CD4-positive, alpha-beta memory T cell (primary cell): ENCODE data around the gene CEND1. TPM values are rescaled to one million over a fixed set of nuclear protein-coding genes. Genes with fewer than 3 reads are reported as not detected.

Source experiments
- CTCF ChIA-PET: fragments of 350-600 bp; sonication (Branson Sonifier 250); formaldehyde crosslinking; loops from one replicate; lab custom pipeline; 2021; ENCODE audit warnings: inconsistent platforms; ENCODE audit not compliant: partially characterized antibody; lab: Charles Lee
- POLR2A ChIA-PET: fragments of 350-600 bp; sonication (Branson Sonifier 250); formaldehyde crosslinking; loops from one replicate; lab custom pipeline; 2021; ENCODE audit not compliant: partially characterized antibody; lab: Charles Lee
- DNase-seq, 5 donors: peaks; one replicate each; pipeline versions ENCODE4 v3.0.0 to v3.0.0-alpha.2; 2020 to 2022; ENCODE audit warnings: mixed read lengths in 1 of 5
- H3K27ac ChIP-seq: one replicate; pipeline ENCODE4 v1.7.0; 2013; ENCODE audit warnings: low read depth, low read length
- H3K27me3 ChIP-seq: 2 replicates; pipeline ENCODE4 v1.7.0; 2013; ENCODE audit warnings: mild to moderate bottlenecking, low read length, moderate library complexity; ENCODE audit not compliant: insufficient read depth
- H3K36me3 ChIP-seq: 2 replicates; pipeline ENCODE4 v1.7.0; 2013; ENCODE audit warnings: mild to moderate bottlenecking, low read length, moderate library complexity; ENCODE audit not compliant: insufficient read depth
- H3K4me1 ChIP-seq: 2 replicates; pipeline ENCODE4 v1.7.0; 2013; ENCODE audit warnings: mild to moderate bottlenecking, low read length, moderate library complexity; ENCODE audit not compliant: insufficient read depth
- H3K4me3 ChIP-seq, 2 donors: one replicate each; pipeline ENCODE4 v1.7.0; 2013; ENCODE audit warnings: low read length in 2 of 2, mild to moderate bottlenecking in 1 of 2
- H3K9me3 ChIP-seq, 2 donors: one replicate each; pipeline ENCODE4 v1.7.0; 2013; ENCODE audit warnings: low read length in 2 of 2, control low read depth in 1 of 2; ENCODE audit not compliant: control insufficient read depth in 1 of 2
- H3K27ac Mint-ChIP-seq, 7 donors: one replicate each; pipeline ENCODE4 v1.8.0; 2020 to 2021; ENCODE audit warnings: mixed read lengths in 7 of 7, mild to moderate bottlenecking in 6 of 7, inconsistent platforms in 3 of 7, moderate library complexity in 3 of 7
- H3K27me3 Mint-ChIP-seq, 2 donors: one replicate each; pipeline ENCODE4 v1.8.0; 2020 to 2021; ENCODE audit warnings: mixed read lengths in 2 of 2
- H3K36me3 Mint-ChIP-seq, 2 donors: one replicate each; pipeline ENCODE4 v1.8.0; 2020 to 2021; ENCODE audit warnings: mixed read lengths in 2 of 2, inconsistent platforms in 1 of 2, mild to moderate bottlenecking in 1 of 2
- H3K4me1 Mint-ChIP-seq, 4 donors: one replicate each; pipeline ENCODE4 v1.8.0; 2020 to 2021; ENCODE audit warnings: mixed read lengths in 4 of 4, mild to moderate bottlenecking in 1 of 4
- H3K4me3 Mint-ChIP-seq, 8 donors: one replicate each; pipeline ENCODE4 v1.8.0; 2020 to 2021; ENCODE audit warnings: mixed read lengths in 8 of 8, mild to moderate bottlenecking in 7 of 8, moderate library complexity in 6 of 8, inconsistent platforms in 3 of 8
- H3K9me3 Mint-ChIP-seq, 8 donors: one replicate each; pipeline ENCODE4 v1.8.0; 2020 to 2021; ENCODE audit warnings: mixed read lengths in 8 of 8, mild to moderate bottlenecking in 5 of 8, inconsistent platforms in 3 of 8, moderate library complexity in 1 of 8
- intact Hi-C: fragments of 100-400 bp; cut with micrococcal nuclease; formaldehyde crosslinking; loops from one replicate; pipeline ENCODE4 v1.15.1; 2023
- polyA plus RNA-seq, 2 donors: library from polyadenylated mRNA; unstranded; fragments of 300-500 nt; fragmentation: Illumina TruSeq; gene quantifications; one replicate each; pipeline ENCODE4 v1.2.3, GENCODE V29; 2021
- total RNA-seq, 2 experiments: library from RNA; stranded (reverse); gene quantifications; one replicate each; pipeline ENCODE4 v1.2.3, GENCODE V29; 2021

CEND1 gene
- total and polyA plus RNA-seq, 4 experiments from 2014 or later = 0.19 TPM; not detected in 3

DNA sequence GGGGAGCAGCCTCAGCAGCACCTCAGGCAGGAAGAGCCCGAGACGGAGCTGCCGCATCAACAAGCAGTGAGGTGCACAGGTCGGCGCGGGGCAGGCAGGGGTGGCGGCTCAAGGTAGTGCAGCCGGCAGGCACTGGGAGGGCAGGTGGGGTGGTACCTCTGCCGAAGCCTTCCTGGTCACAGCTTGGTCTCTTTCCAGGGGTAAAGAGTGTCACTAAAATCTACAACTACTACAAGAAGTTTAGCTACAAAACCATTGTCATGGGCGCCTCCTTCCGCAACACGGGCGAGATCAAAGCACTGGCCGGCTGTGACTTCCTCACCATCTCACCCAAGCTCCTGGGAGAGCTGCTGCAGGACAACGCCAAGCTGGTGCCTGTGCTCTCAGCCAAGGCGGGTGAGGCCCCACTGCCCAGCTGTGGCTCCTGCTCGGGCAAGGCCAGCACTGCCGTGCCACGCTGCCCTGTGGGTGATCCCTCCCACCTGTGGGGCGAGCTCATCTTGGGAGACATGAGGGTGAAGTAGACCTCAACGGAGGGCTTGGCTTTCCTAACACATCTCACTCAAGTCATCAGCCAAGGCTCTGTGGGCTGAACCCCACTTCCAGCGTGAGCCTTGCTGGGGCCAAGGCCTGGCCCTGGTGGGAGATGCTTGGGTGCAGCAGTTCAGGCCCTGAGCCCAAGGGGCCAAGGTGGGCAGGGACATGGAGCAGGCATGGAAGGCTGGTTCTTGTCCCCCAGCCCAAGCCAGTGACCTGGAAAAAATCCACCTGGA is 26.2 kb downstream of the CEND1 start:
- peaks cover 42% of the 10 kb centered on the region for H3K36me3 ChIP-seq
- intact Hi-C loops = loop anchor here (5.0 kb wide), 1 partner anchor 34 kb away; the partner anchor contains the start of gene SLC25A22
- no peak overlapping the region for H3K27ac Mint-ChIP-seq

DNA sequence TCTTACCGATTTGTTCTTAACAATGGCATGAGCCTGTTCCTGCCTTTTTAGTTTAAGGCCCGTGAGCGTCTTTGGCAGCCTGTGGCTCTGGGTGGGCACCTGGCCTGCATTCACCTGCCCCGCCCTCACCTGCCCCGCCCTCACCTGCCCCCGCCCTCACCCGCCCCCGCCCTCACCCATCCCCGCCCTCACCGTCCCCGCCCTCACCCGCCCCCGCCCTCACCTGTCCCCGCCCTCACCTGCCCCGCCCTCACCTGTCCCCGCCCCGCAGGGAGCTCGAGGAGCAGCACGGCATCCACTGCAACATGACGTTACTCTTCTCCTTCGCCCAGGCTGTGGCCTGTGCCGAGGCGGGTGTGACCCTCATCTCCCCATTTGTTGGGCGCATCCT is 26.8 kb downstream of the CEND1 start:
- CTCF ChIA-PET = interaction anchor here (1.1 to 2.2 kb wide), 4 partner anchors 11 to 36 kb away, joined by 3 to 7 read pairs (median 6); partner anchors contain the start of gene TALDO1
- intact Hi-C loops = loop anchor here (5.0 kb wide), 1 partner anchor 34 kb away; the partner anchor contains the start of gene SLC25A22
- Mint-ChIP-seq H3K4me3 (no peak overlapping the region), H3K27me3 (no peaks in the 10 kb centered on the region), H3K27ac (no peak overlapping the region), H3K36me3 (peaks cover 7 to 47% of the 10 kb centered on the region in 2 donors), H3K4me1 (no peaks in the 10 kb centered on the region), H3K9me3 (no peaks in the 10 kb centered on the region)
- Histone ChIP-seq H3K9me3 (no peaks in the 10 kb centered on the region), H3K4me3 (no peak overlapping the region), H3K27me3 (no peaks in the 10 kb centered on the region), H3K4me1 (no peaks in the 10 kb centered on the region), H3K27ac (no peak overlapping the region), H3K36me3 (peaks cover 43% of the 10 kb centered on the region)
- POLR2A ChIA-PET = interaction anchor here (1.6 kb wide), 1 partner anchor 209 kb away, joined by 4 read pairs; no protein-coding TSS in a partner anchor
- no peak for DNase-seq

More for the DNA sequence above, 26.2 kb downstream of the CEND1 start:
- Histone ChIP-seq H3K4me3 (no peak overlapping the region), H3K9me3 (no peaks in the 10 kb centered on the region), H3K4me1 (no peaks in the 10 kb centered on the region), H3K27me3 (no peaks in the 10 kb centered on the region), H3K27ac (no peak overlapping the region)
- Mint-ChIP-seq H3K9me3 (no peaks in the 10 kb centered on the region), H3K27me3 (no peaks in the 10 kb centered on the region), H3K4me1 (no peaks in the 10 kb centered on the region), H3K36me3 (peaks cover 7 to 45% of the 10 kb centered on the region in 2 donors), H3K4me3 (no peak overlapping the region)
- DNase-seq = no peak
- POLR2A ChIA-PET = interaction anchor here (0.9 to 1.6 kb wide), 2 partner anchors 14 to 210 kb away, joined by 3 to 4 read pairs; no protein-coding TSS in a partner anchor
- CTCF ChIA-PET = interaction anchor here (1.0 to 2.2 kb wide), 9 partner anchors 10 to 210 kb away, joined by 3 to 7 read pairs (median 3); partner anchors contain the start of genes TALDO1 and TMEM80

DNA sequence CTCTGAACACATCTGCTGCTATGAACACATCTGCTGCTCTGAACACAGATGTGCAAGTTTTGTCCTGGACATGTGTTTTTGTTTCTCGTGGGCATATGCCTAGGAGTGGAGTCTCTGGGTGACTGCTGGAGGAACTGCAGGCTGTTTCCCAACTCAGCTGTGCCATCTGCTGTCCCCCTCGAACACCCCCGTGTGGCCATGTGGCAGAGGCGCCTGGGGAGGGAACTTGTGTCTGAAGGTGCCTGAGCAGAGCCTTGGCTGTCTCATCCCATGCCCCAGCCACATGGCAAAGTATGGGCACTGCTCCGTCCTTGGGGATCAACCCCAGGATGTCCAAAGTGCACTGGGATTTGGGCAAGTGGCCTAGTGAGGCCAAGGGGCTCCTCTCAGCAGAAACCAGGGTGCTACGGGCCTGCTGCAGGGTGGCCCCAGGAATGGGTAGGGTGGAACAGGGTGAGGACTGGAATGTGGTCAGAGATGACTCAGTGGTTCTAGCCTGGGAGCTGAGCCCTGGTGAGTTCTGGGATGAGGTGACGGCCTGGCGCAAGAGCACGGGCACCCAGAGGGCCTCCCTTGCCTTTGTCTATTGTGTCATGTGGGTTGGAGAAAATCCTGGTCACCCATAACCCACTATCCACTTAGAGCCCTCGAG is 27.3 kb downstream of the CEND1 start:
- Mint-ChIP-seq H3K4me1 (no peaks in the 10 kb centered on the region), H3K9me3 (no peaks in the 10 kb centered on the region), H3K36me3 (peaks cover 10 to 49% of the 10 kb centered on the region in 2 donors), H3K27ac (peak overlapping the region in 3 of 7 donors; percentile 36 to 74 (median 68)), H3K27me3 (no peaks in the 10 kb centered on the region), H3K4me3 (no peak overlapping the region)
- H3K36me3 ChIP-seq = peaks cover 46% of the 10 kb centered on the region
- ChIA-PET CTCF (interaction anchor here (0.7 to 2.2 kb wide), 3 partner anchors 14 to 35 kb away, joined by 3 to 7 read pairs (median 6); partner anchors contain the start of gene TALDO1), POLR2A (no interaction called here)
- H3K4me3 ChIP-seq = no peak overlapping the region
- H3K4me1 ChIP-seq = no peaks in the 10 kb centered on the region
- intact Hi-C loops = loop anchor here (5.0 kb wide), 1 partner anchor 35 kb away; the partner anchor contains the start of gene SLC25A22
- no peak for DNase-seq
- H3K27ac ChIP-seq = no peak overlapping the region
- H3K27me3 ChIP-seq = no peaks in the 10 kb centered on the region
- no peaks in the 10 kb centered on the region for H3K9me3 ChIP-seq

DNA sequence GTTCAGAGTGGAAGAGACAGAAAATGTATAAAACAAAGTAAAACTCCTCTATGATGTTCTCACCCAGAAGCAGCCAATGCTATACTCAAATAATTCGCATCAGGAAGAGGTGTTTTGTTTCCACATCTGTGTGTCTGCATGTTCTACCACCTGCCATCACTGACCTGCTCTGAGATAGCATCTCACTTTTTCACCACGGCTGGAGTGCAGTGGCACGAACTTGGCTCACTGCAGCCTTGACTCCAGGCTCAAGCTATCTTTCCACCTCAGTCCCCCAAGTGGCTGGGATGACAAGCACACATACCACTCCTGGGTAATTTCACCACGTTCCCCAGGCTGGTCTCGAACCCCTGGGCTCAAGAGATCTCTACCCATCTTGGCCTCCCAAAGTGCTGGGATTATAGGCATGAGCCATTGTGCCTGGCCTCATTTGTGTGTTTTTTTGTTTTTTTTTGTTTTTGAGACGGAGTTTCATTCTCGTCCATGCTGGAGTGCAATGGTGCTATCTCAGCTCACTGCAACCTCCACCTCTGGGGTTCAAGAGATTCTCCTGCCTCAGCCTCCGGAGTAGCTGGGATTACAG is 28.3 kb downstream of the CEND1 start:
- Mint-ChIP-seq H3K4me3 (no peak overlapping the region), H3K9me3 (no peaks in the 10 kb centered on the region), H3K27me3 (no peaks in the 10 kb centered on the region), H3K27ac (peak overlapping the region in 2 of 7 donors; percentile 42 to 43), H3K36me3 (peaks cover 12 to 52% of the 10 kb centered on the region in 2 donors), H3K4me1 (no peaks in the 10 kb centered on the region)
- DNase-seq = no peak
- CTCF ChIA-PET = interaction anchor here (0.7 to 1.4 kb wide), 3 partner anchors 28 to 65 kb away, joined by 3 read pairs; no protein-coding TSS in a partner anchor
- Histone ChIP-seq H3K4me3 (no peak overlapping the region), H3K27me3 (no peaks in the 10 kb centered on the region), H3K36me3 (peaks cover 52% of the 10 kb centered on the region), H3K9me3 (no peaks in the 10 kb centered on the region), H3K27ac (no peak overlapping the region), H3K4me1 (no peaks in the 10 kb centered on the region)
- POLR2A ChIA-PET = no interaction called here
- intact Hi-C loops = loop anchor here (5.0 kb wide), 1 partner anchor 36 kb away; the partner anchor contains the start of gene SLC25A22

DNA sequence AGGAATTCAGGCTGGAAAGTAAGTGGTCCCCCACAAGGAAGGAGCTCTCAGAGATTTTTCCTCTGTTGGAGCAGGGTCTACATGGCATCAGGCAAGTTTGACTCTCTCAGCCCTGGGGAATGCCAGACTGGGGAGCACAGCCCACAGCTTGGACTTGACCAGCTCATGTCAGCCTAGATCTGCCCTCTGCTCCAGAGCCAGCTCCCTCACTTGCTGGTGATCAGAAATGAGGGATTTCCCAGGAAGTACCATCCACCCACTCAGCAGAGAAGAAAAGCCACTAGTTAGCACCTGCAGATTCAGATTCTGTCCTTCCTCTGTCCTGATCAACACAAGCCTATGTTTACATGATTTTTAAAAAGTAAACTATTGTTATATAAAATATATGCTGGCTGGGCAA is 29.7 kb downstream of the CEND1 start:
- Mint-ChIP-seq H3K4me1 (no peaks in the 10 kb centered on the region), H3K4me3 (no peak overlapping the region), H3K36me3 (peaks cover 12 to 52% of the 10 kb centered on the region in 2 donors), H3K27me3 (no peaks in the 10 kb centered on the region), H3K9me3 (no peaks in the 10 kb centered on the region), H3K27ac (peak overlapping the region in 1 of 7 donors; percentile 47)
- intact Hi-C loops = loop anchor here (5.0 kb wide), 1 partner anchor 37 kb away; the partner anchor contains the start of gene SLC25A22
- no peak overlapping the region for H3K27ac ChIP-seq
- no peaks in the 10 kb centered on the region for H3K9me3 ChIP-seq
- ChIA-PET POLR2A (no interaction called here), CTCF (interaction anchor here (0.7 to 1.2 kb wide), 3 partner anchors 10 to 34 kb away, joined by 3 to 6 read pairs (median 3); no protein-coding TSS in a partner anchor)
- H3K4me3 ChIP-seq = no peak overlapping the region
- DNase-seq = no peak
- H3K36me3 ChIP-seq = peaks cover 52% of the 10 kb centered on the region
- H3K27me3 ChIP-seq = no peaks in the 10 kb centered on the region
- no peaks in the 10 kb centered on the region for H3K4me1 ChIP-seq

DNA sequence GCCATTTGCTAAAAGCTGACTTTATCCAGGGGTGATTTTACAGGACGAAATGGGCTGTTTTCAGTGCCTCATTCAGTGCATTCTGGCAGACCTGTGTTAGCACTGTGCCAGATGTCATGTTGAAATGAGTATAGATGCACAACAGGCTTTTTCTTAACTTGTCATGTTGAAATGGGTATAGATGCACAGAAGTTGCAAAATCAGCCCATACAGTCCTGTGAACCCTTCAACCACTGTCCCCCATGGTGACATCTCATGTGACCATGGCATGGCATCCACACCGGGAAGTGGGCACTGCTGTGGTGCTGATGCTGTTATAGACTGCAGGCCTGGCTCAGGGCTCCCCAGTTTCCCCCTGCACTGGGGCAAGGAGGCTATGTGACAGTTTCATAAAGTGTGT is 40.2 kb downstream of the CEND1 start:
- no peaks in the 10 kb centered on the region for H3K27me3 Mint-ChIP-seq
- peaks cover 13 to 29% (median 21%) of the 10 kb centered on the region in 4 donors for H3K4me1 Mint-ChIP-seq
- peaks cover 0 to 3% of the 10 kb centered on the region in 2 donors for H3K36me3 Mint-ChIP-seq
- intact Hi-C loops = no loop called here
- H3K9me3 Mint-ChIP-seq = no peaks in the 10 kb centered on the region
- H3K27me3 ChIP-seq = no peaks in the 10 kb centered on the region
- H3K27ac ChIP-seq = no peak overlapping the region
- no peak for DNase-seq
- peak overlapping the region in 5 of 8 donors; percentile 25 to 71 (median 46) for H3K4me3 Mint-ChIP-seq
- H3K4me1 ChIP-seq = peaks cover 31% of the 10 kb centered on the region
- no peak overlapping the region for H3K4me3 ChIP-seq
- peak overlapping the region in 3 of 7 donors; percentile 29 to 60 (median 36) for H3K27ac Mint-ChIP-seq
- POLR2A ChIA-PET = interaction anchor here (1.0 kb wide), 1 partner anchor 15 kb away, joined by 3 read pairs; no protein-coding TSS in a partner anchor
- H3K9me3 ChIP-seq = no peaks in the 10 kb centered on the region
- CTCF ChIA-PET = interaction anchor here (0.6 to 0.9 kb wide), 2 partner anchors 10 to 244 kb away, joined by 3 to 4 read pairs; no protein-coding TSS in a partner anchor
- no peaks in the 10 kb centered on the region for H3K36me3 ChIP-seq
